ENCODE data around the gene AKAP8L. TPM values are rescaled to one million over a fixed set of nuclear protein-coding genes. Genes with fewer than 3 reads are reported as not detected.

AKAP8L gene
- total and polyA plus RNA-seq, 10 of the 15 experiments (the other 5 are each of a cell fraction or from before 2014, with no cell fraction given) = 0.66 to 64.3 (median 40.0) TPM

GRCh38 chr19:15439078-15439799 is 20.5 kb upstream of the AKAP8L start:
- ChIA-PET RAD21 (ENCODE audit: unreplicated experiment) (no interaction called here), CTCF (no interaction called here), POLR2A (no interaction called here), SMC1A (ENCODE audit: uncharacterized antibody, unreplicated experiment) (no interaction called here)
- H3K4me3 ChIP-seq = no peak overlapping the region
- H3K9me3 ChIP-seq (replicated peaks; ENCODE audit: control insufficient read depth, insufficient read depth, low read length) = no peaks in the 10 kb centered on the region
- H3K27me3 ChIP-seq (replicated peaks in 1 of 2; ENCODE audit: control insufficient read depth in 2 of 2, insufficient read depth in 2 of 2, low read length in 1 of 2) = no peaks in the 10 kb centered on the region
- H3K4me1 ChIP-seq (ENCODE audit: control insufficient read depth, insufficient read depth, low read length) = no peaks in the 10 kb centered on the region; the same call in 1 of the 2 replicates
- H4K20me1 ChIP-seq (ENCODE audit: control insufficient read depth, insufficient read depth) = no peaks in the 10 kb centered on the region; the same call in 1 of the 2 replicates
- H3K27ac ChIP-seq (ENCODE audit: control insufficient read depth, insufficient read depth) = no peak overlapping the region
- no TSS peak for BruUV-seq (replicated peaks)
- no peak overlapping the region for H3K9ac ChIP-seq (ENCODE audit: control insufficient read depth, insufficient read depth, low read length)
- FAIRE-seq (no peak), DNase-seq (ENCODE audit: low read depth, low spot score) (no peak), ATAC-seq (no peak)
- no peaks in the 10 kb centered on the region for H3K79me2 ChIP-seq (ENCODE audit: control insufficient read depth, insufficient read depth, low read length)
- in situ Hi-C loops (cut with MboI) (no loop called here), intact Hi-C loops (cut with micrococcal nuclease; ENCODE audit: unreplicated experiment) (no loop called here)
- no peak for TF ChIP-seq BACH1 (IDR thresholded peaks at IDR 0.05; ENCODE audit: borderline replicate concordance)
- no peak for TF ChIP-seq NRF1 (conservative IDR thresholded peaks at IDR 0.05; ENCODE audit: low read depth, low read length)
- TF ChIP-seq FOS (IDR thresholded peaks at IDR 0.05; ENCODE audit: borderline replicate concordance, extremely low read depth, insufficient read length) = no peak
- TF ChIP-seq SREBF2 (IDR thresholded peaks at IDR 0.05; ENCODE audit: low read length) = no peak
- 68% methylated on average over 25 of the region's 25 CpGs for WGBS (ENCODE audit: insufficient coverage, insufficient replicate concordance, low lambda C conversion rate, missing lambda C conversion rate)
- H3K36me3 ChIP-seq (ENCODE audit: control insufficient read depth in 2 of 2, insufficient read depth in 2 of 2, low read length in 1 of 2) = no peaks in the 10 kb centered on the region
- H2AFZ ChIP-seq (ENCODE audit: control insufficient read depth, low read depth, low read length) = no peak overlapping the region
- no peak overlapping the region for H3K4me2 ChIP-seq (ENCODE audit: control insufficient read depth, insufficient read depth)

DNA sequence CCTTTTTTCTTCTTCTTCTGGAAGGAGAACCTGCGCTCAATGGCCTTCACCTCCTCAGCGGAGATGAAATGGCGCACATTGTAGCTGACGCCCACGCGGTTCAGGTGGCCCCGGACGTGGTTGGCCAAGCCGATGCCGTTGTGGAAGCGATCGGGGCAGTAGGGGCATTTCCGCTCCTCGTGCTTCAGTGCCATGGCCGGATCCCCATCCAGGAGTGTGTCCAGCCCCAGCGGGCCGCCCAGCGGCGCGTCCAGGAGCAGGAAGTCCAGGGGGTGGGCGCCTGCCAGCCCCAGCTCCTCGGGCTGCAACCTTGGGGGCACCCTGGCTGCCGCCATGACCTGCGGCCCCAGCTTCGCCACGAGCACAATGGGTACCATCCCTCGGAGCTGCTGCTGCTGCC is 19.8 kb upstream of the AKAP8L start:
- H3K79me2 ChIP-seq (ENCODE audit: control insufficient read depth, insufficient read depth, low read length) = no peaks in the 10 kb centered on the region
- H3K27me3 ChIP-seq (replicated peaks in 1 of 2; ENCODE audit: control insufficient read depth in 2 of 2, insufficient read depth in 2 of 2, low read length in 1 of 2) = no peaks in the 10 kb centered on the region
- ATAC-seq = no peak
- no peak for FAIRE-seq
- H2AFZ ChIP-seq (ENCODE audit: control insufficient read depth, low read depth, low read length) = no peak overlapping the region
- no peaks in the 10 kb centered on the region; the same call in 1 of the 2 replicates for H4K20me1 ChIP-seq (ENCODE audit: control insufficient read depth, insufficient read depth)
- no peak overlapping the region for H3K4me2 ChIP-seq (ENCODE audit: control insufficient read depth, insufficient read depth)
- no peaks in the 10 kb centered on the region for H3K36me3 ChIP-seq (ENCODE audit: control insufficient read depth in 2 of 2, insufficient read depth in 2 of 2, low read length in 1 of 2)
- RAD21 ChIA-PET (ENCODE audit: unreplicated experiment) = no interaction called here
- in situ Hi-C loops (cut with MboI) (no loop called here), intact Hi-C loops (cut with micrococcal nuclease; ENCODE audit: unreplicated experiment) (no loop called here)
- CTCF ChIA-PET = no interaction called here
- SMC1A ChIA-PET (ENCODE audit: uncharacterized antibody, unreplicated experiment) = no interaction called here
- no peak overlapping the region for H3K27ac ChIP-seq (ENCODE audit: control insufficient read depth, insufficient read depth)
- no peak for DNase-seq (ENCODE audit: low read depth, low spot score)
- POLR2A ChIA-PET = interaction anchor here (1.1 kb wide), 1 partner anchor 28 kb away, joined by 4 read pairs; no protein-coding TSS in a partner anchor
- H3K4me3 ChIP-seq = no peak overlapping the region
- H3K9me3 ChIP-seq (replicated peaks; ENCODE audit: control insufficient read depth, insufficient read depth, low read length) = no peaks in the 10 kb centered on the region
- TF ChIP-seq, protein P1, sequence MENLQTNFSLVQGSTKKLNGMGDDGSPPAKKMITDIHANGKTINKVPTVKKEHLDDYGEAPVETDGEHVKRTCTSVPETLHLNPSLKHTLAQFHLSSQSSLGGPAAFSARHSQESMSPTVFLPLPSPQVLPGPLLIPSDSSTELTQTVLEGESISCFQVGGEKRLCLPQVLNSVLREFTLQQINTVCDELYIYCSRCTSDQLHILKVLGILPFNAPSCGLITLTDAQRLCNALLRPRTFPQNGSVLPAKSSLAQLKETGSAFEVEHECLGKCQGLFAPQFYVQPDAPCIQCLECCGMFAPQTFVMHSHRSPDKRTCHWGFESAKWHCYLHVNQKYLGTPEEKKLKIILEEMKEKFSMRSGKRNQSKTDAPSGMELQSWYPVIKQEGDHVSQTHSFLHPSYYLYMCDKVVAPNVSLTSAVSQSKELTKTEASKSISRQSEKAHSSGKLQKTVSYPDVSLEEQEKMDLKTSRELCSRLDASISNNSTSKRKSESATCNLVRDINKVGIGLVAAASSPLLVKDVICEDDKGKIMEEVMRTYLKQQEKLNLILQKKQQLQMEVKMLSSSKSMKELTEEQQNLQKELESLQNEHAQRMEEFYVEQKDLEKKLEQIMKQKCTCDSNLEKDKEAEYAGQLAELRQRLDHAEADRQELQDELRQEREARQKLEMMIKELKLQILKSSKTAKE (IDR thresholded peaks at IDR 0.05; ENCODE audit: low read depth, poor library complexity, severe bottlenecking) = no peak
- BruUV-seq (replicated peaks) = no TSS peak
- no peak overlapping the region for H3K9ac ChIP-seq (ENCODE audit: control insufficient read depth, insufficient read depth, low read length)
- WGBS (ENCODE audit: insufficient coverage, insufficient replicate concordance, low lambda C conversion rate, missing lambda C conversion rate) = 90% methylated on average over 24 of the region's 27 CpGs
- H3K4me1 ChIP-seq (ENCODE audit: control insufficient read depth, insufficient read depth, low read length) = no peaks in the 10 kb centered on the region; the same call in 1 of the 2 replicates
